Fibroblast of skin of back (primary cell): ENCODE results near the gene SETD1A.

Experiments used
- DNase-seq: peaks from one replicate; pipeline ENCODE4 v3.0.0-alpha.2; 2013

Gene SETD1A

DNA sequence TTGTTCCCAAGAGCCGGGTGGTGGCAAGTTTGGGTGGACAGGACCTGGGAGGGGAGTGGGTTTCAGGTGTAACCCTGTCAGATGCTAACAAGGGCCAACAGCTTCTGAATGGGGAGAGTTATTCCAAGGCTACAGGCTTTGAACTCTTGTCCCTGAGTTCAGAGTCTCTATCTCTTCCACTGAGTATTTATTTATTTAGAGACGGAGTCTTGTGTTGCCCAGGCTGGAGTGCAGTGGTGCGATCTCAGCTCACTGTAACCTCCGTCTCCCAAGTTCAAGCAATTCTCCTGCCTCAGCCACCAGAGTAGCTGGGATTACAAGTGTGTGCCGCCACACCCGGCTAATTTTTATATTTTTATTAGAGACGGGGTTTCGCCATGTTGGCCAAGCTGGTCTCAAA is 2.6 kb upstream of the SETD1A start:
- DNase-seq = no peak

DNA sequence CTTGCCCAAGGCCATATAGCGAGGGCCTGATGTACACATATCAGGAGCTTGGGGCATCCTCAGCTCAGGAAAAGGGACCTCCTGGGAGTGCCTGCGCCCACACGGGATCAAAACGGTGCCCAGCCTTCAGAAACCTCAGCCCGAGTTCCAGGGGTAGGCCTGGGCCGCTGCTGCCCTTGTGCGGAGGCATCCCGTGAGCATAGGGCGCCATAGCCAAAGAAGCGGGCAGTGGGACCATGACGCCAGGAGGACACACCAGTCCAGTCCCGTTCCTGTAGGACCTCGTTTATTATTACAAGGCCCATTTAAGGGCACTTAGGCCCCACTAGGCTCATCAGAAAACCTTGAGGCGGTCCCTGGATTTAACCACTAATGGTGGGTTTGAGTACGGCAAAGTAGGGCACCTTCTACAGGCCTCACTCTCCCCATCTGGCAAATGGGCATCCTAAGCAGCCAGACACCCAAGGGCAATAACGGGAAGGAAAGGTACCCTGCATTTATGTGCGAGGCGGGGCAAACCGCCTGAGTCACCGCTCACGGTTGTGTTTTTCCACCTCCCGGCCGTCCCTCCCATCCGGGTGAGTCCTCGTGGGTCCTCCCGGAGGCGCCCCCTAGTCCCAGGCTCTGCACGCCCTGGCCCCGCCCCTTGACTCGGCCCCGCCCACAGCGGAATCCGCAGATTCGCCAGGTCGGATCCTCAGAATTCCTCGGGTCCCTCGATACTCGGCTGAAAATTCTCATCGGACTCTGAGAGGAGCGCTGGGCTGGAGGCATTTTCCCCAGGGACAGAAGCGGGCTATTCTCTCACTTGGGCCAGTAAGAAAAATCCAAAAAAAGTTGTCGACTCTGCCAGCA is 726 bp upstream of the SETD1A start:
- peak; percentile 89 for DNase-seq

DNA sequence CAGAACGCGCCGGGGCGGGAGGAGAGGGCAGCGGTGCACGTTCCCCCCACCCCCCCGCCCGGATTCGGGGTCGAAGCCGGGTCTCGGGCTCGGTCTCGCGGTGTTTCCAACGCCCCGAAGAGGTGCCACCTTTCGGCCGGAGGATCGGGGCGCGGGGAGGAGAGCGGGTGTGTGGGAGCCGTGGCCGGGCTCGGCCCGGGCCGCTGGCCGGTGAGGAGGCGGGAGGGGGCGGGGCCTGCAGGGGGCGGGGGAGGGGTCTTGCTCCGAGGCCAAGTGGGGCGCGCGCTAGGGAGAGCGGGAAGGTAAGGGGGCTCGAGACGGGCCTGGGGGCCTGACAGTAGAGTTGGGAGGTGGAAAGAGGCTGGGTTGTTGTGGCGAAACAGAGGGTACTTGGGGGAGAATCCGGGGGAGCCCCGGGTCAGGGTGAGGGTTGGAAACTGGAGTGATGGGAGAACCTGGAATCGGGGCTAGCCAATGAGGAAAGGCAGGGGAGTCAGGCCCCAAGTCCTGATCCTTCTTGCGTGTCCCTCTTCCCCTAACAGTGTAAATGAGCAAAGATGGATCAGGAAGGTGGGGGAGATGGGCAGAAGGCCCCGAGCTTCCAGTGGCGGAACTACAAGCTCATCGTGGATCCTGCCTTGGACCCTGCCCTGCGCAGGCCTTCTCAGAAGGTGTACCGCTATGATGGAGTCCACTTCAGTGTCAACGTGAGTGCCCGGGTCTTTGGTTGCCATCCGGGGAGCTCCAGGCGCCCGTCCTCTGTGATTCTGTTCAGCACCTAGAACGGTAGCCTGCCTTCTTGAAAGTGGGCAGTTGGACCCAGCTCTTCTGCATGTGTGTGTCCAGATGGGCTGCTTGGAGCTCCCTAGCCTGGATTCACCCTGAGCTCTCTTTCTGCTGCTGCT is 873 bp downstream of the SETD1A start:
- peak; percentile 55 for DNase-seq

DNA sequence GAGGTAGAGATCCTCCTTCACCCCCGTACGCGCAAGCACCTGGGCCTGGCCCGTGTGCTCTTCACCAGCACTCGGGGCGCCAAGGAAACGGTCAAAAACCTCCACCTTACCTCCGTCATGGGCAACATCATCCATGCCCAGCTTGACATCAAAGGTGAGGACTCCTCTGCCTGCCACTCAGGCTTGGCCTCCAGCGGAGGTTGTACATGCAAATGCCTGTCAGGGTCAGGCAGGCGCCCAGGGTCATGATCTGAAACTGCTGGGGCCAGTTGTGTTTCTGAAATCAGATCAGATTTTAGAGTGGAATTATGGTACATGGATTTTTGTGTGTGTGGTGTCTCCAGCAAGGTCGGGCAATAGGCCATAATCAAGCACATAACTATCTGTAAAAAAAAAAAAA is 3.8 kb downstream of the SETD1A start:
- DNase-seq = no peak

DNA sequence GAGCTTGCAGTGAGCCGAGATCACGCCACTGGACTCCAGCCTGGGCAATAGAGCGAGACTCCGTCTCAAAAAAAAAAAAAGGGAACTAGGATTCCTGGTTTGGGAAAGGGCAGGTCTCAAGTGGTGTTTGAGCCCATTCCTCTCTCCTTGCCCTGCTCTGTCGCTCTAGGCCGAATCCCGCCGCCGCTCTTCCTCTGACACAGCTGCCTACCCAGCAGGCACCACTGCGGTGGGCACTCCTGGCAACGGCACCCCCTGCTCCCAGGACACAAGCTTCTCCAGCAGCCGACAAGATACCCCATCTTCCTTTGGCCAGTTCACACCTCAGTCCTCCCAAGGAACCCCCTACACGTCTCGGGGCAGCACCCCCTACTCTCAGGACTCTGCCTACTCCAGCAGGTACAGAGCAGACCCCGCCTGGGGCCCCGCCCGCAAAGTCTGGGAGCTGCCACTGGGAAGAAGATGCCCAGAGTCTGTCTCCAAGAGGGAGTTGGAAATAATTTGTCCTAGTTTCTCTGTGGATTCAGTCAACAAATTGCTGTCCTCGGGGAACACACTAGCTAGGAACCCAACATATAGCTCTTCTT is 6.5 kb downstream of the SETD1A start:
- no peak for DNase-seq

DNA sequence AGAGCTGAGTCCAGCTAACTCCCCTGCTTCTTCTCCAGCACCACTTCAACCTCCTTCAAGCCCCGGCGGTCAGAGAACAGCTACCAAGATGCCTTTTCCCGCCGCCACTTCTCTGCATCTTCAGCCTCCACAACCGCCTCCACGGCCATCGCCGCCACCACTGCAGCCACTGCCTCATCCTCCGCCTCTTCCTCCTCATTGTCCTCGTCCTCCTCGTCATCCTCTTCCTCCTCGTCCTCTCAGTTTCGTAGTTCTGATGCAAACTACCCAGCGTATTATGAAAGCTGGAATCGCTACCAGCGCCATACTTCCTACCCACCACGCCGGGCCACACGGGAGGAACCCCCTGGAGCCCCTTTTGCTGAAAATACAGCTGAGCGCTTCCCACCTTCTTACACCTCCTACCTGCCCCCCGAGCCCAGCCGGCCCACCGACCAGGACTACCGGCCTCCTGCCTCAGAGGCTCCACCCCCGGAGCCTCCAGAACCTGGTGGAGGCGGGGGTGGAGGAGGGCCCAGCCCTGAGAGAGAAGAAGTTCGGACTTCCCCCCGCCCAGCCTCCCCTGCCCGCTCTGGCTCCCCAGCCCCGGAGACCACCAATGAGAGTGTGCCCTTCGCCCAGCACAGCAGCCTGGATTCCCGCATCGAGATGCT is 7.1 kb downstream of the SETD1A start:
- no peak for DNase-seq

DNA sequence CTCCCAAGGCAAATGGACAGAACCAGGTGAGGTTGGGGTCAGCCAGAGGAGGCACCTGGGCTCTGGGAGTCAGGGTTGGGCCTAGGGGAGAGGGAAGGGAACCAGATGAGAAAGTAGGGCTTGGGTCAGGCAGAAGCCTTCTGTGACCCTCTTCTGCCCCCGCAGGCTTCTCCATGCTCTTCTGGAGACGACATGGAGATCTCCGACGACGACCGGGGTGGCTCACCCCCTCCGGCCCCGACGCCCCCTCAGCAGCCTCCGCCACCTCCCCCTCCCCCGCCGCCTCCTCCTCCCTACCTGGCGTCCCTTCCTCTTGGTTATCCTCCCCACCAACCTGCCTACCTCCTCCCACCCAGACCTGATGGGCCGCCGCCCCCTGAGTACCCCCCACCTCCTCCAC is 7.9 kb downstream of the SETD1A start:
- DNase-seq = no peak

DNA sequence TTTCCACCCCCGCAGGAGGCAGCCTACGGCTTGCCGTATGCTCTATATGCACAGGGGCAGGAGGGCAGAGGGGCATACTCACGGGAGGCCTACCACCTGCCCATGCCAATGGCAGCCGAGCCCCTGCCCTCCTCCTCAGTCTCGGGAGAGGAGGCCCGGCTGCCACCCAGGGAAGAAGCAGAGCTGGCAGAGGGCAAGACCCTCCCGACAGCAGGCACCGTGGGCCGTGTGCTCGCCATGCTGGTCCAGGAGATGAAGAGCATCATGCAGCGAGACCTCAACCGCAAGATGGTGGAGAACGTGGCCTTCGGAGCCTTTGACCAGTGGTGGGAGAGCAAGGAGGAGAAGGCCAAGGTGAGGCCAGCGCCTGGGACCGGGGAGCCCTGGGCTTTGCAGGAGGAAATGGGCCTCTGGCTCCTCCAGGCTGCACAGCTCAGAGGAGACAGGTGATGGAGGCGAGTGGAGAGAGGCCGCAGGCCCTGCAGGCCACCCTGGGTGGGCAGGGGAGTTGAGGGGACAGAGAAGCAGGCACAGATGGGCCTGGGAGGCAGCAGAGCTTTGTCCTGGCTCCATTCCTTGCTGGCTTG is 8.6 kb downstream of the SETD1A start:
- DNase-seq = no peak

DNA sequence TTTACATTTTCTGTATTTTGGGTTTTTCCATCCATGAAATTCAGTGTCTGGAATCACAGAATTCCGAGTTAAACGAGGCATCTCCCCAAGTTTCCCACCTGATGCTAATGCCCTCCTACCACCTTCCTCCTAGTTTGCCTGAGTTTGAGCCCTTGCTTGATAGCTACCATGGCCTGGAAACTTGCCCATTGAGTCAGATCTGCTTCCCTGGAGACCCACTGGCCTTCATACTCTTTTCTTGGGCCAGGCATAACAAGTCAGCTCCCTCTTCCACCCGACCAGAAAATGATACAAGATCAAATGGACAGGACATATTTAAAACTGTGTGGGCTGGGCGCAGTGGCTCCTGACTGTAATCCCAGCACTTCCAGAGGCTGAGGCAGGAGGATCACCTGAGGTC is 10.2 kb downstream of the SETD1A start:
- no peak for DNase-seq

DNA sequence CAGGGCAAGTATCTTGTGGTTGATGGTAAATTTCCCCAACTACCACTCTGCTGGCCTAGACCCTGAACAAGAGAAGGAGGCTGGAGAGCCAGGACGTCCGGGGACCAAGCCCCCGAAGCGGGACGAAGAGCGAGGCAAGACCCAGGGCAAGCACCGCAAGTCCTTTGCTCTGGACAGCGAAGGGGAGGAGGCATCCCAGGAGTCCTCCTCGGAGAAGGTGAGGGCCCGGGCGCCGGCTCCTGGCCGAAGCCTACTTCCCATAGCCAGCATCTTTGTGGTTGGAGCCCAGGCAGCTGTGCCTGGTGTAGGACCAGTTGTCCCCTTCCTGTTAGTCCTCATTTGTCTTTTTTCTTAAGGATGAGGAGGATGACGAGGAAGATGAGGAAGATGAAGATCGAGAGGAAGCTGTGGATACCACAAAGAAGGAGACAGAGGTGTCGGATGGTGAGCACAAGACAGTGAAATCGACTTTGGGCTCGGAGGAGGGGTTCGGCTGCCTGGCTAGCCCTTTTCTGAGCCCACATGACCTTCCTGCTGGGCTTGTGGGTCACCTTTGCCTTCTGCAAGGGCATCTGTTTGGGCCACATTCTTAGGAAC is 11.8 kb downstream of the SETD1A start:
- no peak for DNase-seq

DNA sequence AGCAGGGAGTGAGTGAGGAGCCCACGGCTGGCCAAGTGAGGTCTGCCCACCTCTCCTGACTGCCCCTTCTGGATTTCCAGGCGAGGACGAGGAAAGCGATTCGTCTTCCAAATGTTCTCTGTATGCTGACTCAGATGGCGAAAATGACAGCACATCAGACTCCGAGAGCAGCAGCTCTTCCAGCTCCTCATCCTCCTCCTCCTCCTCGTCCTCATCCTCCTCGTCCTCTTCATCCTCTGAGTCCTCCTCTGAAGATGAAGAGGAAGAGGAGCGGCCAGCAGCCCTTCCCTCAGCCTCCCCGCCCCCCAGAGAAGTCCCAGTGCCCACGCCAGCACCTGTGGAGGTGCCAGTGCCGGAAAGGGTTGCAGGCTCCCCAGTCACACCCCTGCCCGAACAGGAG is 13.7 kb downstream of the SETD1A start:
- no peak for DNase-seq

DNA sequence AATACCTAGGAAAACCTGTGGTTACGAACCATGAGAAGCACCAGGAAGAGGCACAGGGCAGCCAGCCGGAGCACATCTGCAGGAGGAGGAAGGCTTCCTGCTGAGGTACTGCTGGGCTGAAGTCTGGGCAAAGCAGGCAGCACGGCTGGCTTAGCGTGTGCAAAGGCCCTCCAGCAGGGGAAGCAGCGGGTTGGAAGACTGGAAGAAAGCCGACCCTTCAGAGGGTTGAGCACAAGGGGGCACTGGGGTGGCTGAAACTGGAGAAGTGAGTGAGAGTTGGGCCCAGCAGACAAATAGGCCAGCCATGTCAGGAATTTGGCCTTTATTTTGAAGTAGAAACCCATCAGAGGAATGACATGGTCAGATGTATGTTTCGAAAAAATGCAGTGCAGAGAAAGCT is 15.3 kb downstream of the SETD1A start:
- DNase-seq = no peak

DNA sequence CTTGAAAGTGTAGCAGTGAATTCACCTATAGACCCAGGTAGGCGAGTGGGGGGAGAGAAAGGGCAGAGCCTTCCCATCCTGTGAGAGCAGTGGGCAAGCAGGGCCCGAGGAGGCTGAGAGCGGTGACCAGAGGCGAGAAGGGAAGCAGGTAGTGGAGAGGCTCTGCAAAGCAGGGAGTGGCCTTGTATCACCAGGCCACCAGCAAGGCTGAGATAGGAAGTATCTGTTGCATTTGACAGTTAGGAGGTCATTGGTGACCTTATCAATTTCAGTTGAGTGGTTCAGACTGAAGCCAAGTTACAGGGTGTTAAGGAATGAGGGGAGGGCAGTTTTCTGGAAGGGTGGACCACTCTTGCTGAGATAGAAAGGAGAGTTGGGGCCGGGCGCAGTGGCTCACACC is 16.8 kb downstream of the SETD1A start:
- DNase-seq = no peak

DNA sequence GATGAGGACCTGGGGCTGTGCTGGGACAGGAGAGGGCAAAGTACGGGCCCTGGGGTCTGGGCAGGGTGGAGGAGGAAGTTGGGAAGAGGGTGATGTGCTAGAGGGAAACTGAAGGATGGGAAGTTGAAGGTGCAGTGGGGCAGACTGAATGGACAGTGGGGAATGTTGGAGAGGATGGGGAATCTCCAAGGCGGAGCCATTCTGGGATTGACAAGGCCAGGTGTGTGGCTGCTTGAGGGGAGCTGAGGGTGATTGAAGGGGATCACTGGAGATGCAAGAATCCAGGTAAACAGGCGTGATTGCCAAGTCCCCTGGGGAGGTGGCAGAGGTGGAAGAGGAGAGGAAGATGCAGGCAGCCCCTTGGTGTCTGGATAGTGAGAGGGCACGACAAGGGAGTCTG is 18.9 kb downstream of the SETD1A start:
- no peak for DNase-seq

DNA sequence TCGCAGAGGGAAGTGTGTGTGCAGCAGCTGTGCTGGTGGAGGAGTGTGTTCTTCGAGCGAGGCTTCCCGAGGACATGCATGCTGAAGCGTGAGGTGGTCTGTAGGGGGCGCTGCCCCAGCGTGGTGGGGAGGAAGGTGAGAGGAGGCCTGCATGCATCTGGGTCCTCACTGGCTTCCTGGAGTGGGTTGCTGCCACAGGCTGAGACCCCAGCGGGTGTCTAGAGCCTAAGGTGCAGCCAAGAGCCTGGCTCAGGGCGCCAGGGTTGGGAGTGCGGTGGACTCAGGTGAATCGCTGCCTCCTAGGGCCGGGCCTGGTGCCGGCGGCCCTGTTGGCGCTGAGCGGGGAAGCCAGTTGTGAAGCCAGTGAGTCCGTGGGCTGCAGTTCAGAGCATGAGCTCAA is 19.9 kb downstream of the SETD1A start:
- DNase-seq = no peak

DNA sequence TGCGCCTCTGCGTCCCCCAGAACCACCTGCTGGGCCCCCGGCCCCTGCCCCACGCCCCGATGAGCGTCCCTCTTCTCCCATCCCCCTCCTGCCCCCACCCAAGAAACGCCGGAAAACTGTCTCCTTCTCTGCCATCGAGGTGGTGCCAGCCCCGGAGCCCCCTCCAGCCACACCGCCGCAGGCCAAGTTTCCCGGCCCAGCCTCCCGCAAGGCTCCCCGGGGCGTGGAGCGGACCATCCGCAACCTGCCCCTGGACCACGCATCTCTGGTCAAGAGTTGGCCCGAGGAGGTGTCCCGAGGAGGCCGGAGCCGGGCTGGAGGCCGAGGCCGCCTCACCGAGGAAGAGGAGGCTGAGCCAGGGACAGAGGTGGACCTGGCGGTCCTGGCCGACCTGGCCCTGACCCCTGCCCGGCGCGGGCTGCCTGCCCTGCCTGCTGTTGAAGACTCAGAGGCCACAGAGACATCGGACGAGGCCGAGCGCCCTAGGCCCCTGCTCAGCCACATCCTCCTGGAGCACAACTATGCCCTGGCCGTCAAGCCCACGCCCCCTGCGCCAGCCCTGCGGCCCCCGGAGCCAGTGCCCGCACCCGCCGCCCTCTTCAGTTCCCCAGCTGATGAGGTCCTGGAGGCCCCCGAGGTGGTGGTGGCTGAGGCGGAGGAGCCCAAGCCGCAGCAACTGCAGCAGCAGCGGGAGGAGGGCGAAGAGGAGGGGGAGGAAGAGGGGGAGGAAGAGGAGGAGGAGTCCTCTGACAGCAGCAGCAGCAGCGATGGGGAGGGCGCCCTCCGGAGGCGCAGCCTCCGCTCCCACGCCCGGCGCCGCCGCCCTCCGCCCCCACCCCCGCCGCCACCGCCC is 21.8 kb downstream of the SETD1A start:
- DNase-seq = no peak

DNA sequence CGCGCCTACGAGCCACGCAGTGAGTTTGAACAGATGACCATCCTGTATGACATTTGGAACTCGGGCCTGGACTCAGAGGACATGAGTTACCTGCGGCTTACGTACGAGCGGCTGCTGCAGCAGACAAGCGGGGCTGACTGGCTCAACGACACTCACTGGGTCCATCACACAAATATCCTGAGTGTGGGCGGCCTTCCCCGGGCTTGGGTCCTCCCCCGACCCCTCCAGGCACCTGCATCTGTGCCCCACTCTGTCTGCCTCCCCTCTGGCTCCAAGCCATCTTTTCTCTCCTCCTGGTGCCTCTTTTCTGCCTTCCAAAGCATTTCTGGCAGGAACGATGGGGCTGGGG is 22.4 kb downstream of the SETD1A start:
- no peak for DNase-seq

DNA sequence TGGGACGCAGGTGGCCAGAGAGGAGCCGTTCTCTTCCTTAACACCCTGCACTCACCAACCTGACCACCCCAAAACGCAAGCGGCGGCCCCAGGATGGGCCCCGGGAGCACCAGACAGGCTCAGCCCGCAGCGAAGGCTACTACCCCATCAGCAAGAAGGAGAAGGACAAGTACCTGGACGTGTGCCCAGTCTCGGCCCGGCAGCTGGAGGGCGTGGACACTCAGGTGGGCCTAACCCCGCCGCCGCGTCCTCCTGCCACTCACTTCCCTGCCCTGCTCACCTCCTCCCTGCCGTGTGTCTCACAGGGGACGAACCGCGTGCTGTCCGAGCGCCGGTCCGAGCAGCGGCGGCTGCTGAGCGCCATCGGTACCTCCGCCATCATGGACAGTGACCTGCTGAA is 22.9 kb downstream of the SETD1A start:
- DNase-seq = no peak

DNA sequence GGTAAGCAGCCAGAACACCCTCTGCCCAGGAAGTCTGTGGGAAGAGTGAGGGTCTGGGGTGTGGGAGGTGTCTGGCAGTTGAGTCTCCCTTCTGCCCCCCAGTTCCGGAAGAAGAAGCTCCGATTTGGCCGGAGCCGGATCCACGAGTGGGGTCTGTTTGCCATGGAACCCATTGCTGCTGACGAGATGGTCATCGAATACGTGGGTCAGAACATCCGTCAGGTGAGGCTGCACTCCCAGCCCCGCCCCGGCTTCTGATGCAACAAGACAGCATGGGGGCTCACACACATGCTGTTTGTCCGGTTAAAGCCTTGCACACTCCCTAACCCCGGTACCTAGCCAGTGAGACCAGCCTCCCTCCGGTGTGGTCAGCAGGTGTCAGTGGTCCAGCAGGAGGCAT is 23.4 kb downstream of the SETD1A start:
- no peak for DNase-seq

DNA sequence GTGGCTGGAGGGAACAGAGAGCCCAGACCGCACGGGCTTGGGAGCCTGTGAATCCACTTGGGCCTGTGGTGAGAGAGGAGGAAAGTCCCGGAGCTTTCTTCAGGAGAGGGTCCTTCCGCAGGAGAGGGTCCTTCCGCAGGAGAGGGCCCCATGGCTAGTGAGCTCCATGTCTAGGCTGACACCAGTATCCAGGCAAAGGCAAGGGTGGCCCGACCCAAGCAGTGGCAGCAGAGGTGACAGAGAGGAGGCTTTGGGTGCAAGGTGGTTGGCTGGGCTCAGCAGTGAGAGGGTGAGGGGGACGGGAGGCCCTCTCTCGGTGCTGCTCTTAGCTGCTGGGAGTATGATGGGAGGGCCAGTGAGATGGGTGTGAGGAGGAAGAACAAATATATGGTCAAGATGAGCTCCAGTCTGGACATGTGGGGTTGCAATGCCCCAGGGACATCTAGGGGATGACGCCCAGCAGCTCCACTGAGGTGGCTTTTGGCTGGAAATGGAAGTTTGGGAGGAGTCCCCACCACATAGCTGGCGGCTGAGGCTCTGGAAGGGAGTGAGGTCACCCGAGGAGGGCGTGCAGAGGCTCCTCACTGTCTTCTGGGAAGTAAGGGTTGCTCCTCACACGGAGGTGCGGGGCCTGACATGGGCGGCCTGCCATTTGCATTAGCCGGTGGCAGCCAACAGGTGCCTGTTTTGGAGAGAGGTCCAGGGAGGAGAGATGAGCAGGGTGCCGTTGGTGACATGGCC is 25.2 kb downstream of the SETD1A start:
- peak; percentile 32 for DNase-seq
